ENCODE results near the gene FCGR2B. TPM values are rescaled to one million over a fixed set of nuclear protein-coding genes. Genes with fewer than 3 reads are reported as not detected.
"Not testable (repeated sequence)": the region's sequence is repeated elsewhere in the genome, so short reads cannot be mapped to it uniquely, and the experiment has no call there.

The FCGR2B gene
- total RNA-seq, 4 donors from 2014 or later = 4.8 to 9.4 (median 5.8) TPM

- H3K9me3 ChIP-seq; H3K36me3 ChIP-seq; H3K27ac ChIP-seq; in situ Hi-C loops (cut with MboI; ENCODE audit: low sequenced_read_pairs in 4 of 4); H3K4me1 ChIP-seq; ATAC-seq; H3K4me3 ChIP-seq; H3K27me3 ChIP-seq; DNase-seq: not testable (repeated sequence)
- intact Hi-C loops (cut with DNase I; ENCODE audit: low total_unique reads) = loop anchor here (2.0 kb wide), 1 partner anchor 93 kb away; no protein-coding TSS in a partner anchor
- TF ChIP-seq CTCF (IDR thresholded peaks at IDR 0.05 in 4 of 5, conservative IDR thresholded peaks at IDR 0.05 in 1 of 5) = peak in 2 of 5 experiments; percentile 13 to 44
These were observed 15.2 kb upstream of the FCGR2B start for GRCh38 chr1:161647507-161648360.

GRCh38 chr1:161653541-161653940 is 9.4 kb upstream of the FCGR2B start:
- H3K36me3 ChIP-seq; in situ Hi-C loops (cut with MboI; ENCODE audit: low sequenced_read_pairs in 4 of 4); H3K27me3 ChIP-seq; H3K9me3 ChIP-seq; H3K27ac ChIP-seq; intact Hi-C loops (cut with DNase I; ENCODE audit: low total_unique reads); H3K4me3 ChIP-seq; DNase-seq; H3K4me1 ChIP-seq; ATAC-seq: not testable (repeated sequence)

GRCh38 chr1:161653971-161654370 is 9.0 kb upstream of the FCGR2B start:
- ATAC-seq; H3K36me3 ChIP-seq; DNase-seq; intact Hi-C loops (cut with DNase I; ENCODE audit: low total_unique reads); H3K9me3 ChIP-seq; H3K27me3 ChIP-seq; H3K27ac ChIP-seq; H3K4me3 ChIP-seq; in situ Hi-C loops (cut with MboI; ENCODE audit: low sequenced_read_pairs in 4 of 4); H3K4me1 ChIP-seq: not testable (repeated sequence)

- H3K9me3 ChIP-seq; H3K4me1 ChIP-seq; in situ Hi-C loops (cut with MboI; ENCODE audit: low sequenced_read_pairs in 4 of 4); H3K27me3 ChIP-seq; H3K27ac ChIP-seq; intact Hi-C loops (cut with DNase I; ENCODE audit: low total_unique reads); ATAC-seq; H3K4me3 ChIP-seq; H3K36me3 ChIP-seq; DNase-seq: not testable (repeated sequence)
These were observed 4.4 kb upstream of the FCGR2B start for GRCh38 chr1:161658524-161658923.

- in situ Hi-C loops (cut with MboI; ENCODE audit: low sequenced_read_pairs in 4 of 4); intact Hi-C loops (cut with DNase I; ENCODE audit: low total_unique reads); ATAC-seq; H3K27ac ChIP-seq; H3K27me3 ChIP-seq; H3K36me3 ChIP-seq; H3K4me3 ChIP-seq; H3K9me3 ChIP-seq; H3K4me1 ChIP-seq; DNase-seq: not testable (repeated sequence)
These were observed 1.2 kb upstream of the FCGR2B start for GRCh38 chr1:161661660-161662311.

- H3K9me3 ChIP-seq; ATAC-seq; H3K4me3 ChIP-seq; H3K4me1 ChIP-seq; H3K27ac ChIP-seq; DNase-seq; intact Hi-C loops (cut with DNase I; ENCODE audit: low total_unique reads); in situ Hi-C loops (cut with MboI; ENCODE audit: low sequenced_read_pairs in 4 of 4); H3K36me3 ChIP-seq; H3K27me3 ChIP-seq: not testable (repeated sequence)
These were observed 626 bp downstream of the FCGR2B start for GRCh38 chr1:161663569-161663968.

GRCh38 chr1:161664689-161665088 is 1.7 kb downstream of the FCGR2B start:
- in situ Hi-C loops (cut with MboI; ENCODE audit: low sequenced_read_pairs in 4 of 4); DNase-seq; H3K4me1 ChIP-seq: not testable (repeated sequence)

GRCh38 chr1:161671045-161672020 is 8.4 kb downstream of the FCGR2B start:
- not testable (repeated sequence) for ATAC-seq

More at GRCh38 chr1:161664689-161665088, 1.7 kb downstream of the FCGR2B start:
- H3K27me3 ChIP-seq; H3K4me3 ChIP-seq; ATAC-seq; H3K27ac ChIP-seq; H3K9me3 ChIP-seq; intact Hi-C loops (cut with DNase I; ENCODE audit: low total_unique reads); H3K36me3 ChIP-seq: not testable (repeated sequence)

GRCh38 chr1:161673437-161673836 is 10.5 kb downstream of the FCGR2B start:
- H3K4me3 ChIP-seq; in situ Hi-C loops (cut with MboI; ENCODE audit: low sequenced_read_pairs in 4 of 4); H3K27me3 ChIP-seq; H3K27ac ChIP-seq; intact Hi-C loops (cut with DNase I; ENCODE audit: low total_unique reads); H3K36me3 ChIP-seq; H3K4me1 ChIP-seq; H3K9me3 ChIP-seq; ATAC-seq; DNase-seq: not testable (repeated sequence)

More at GRCh38 chr1:161671045-161672020, 8.4 kb downstream of the FCGR2B start:
- H3K36me3 ChIP-seq; H3K4me3 ChIP-seq; DNase-seq; intact Hi-C loops (cut with DNase I; ENCODE audit: low total_unique reads); H3K27ac ChIP-seq; H3K9me3 ChIP-seq; H3K4me1 ChIP-seq; H3K27me3 ChIP-seq; in situ Hi-C loops (cut with MboI; ENCODE audit: low sequenced_read_pairs in 4 of 4): not testable (repeated sequence)

- H3K27me3 ChIP-seq; H3K27ac ChIP-seq; H3K9me3 ChIP-seq; H3K4me1 ChIP-seq; H3K36me3 ChIP-seq; ATAC-seq; intact Hi-C loops (cut with DNase I; ENCODE audit: low total_unique reads); DNase-seq; H3K4me3 ChIP-seq; in situ Hi-C loops (cut with MboI; ENCODE audit: low sequenced_read_pairs in 4 of 4): not testable (repeated sequence)
These were observed 11.5 kb downstream of the FCGR2B start for GRCh38 chr1:161674447-161674846.
